NCI-H1417 treated with DMSO at 0.1 percent for 48 hours (cell line): Measurements from ENCODE around the gene SPDYE16.
"Not testable (repeated sequence)": the region's sequence is repeated elsewhere in the genome, so short reads cannot be mapped to it uniquely, and the experiment has no call there.

Experiments used
- DNase-seq: peaks from one replicate; lab custom pipeline; 2025; lab: John Stamatoyannopoulos, UW

SPDYE16 gene

GRCh38 chr7:76504351-76505167, 38.5 kb downstream of the SPDYE16 start:
- DNase-seq, result not testable (repeated sequence)

GRCh38 chr7:76503244-76503643, 39.9 kb downstream of the SPDYE16 start:
- DNase-seq, result not testable (repeated sequence)

GRCh38 chr7:76502836-76503235, 40.3 kb downstream of the SPDYE16 start:
- not testable (repeated sequence) for DNase-seq

- not testable (repeated sequence) for DNase-seq
These were observed 40.9 kb downstream of the SPDYE16 start for GRCh38 chr7:76502224-76502623.

DNA sequence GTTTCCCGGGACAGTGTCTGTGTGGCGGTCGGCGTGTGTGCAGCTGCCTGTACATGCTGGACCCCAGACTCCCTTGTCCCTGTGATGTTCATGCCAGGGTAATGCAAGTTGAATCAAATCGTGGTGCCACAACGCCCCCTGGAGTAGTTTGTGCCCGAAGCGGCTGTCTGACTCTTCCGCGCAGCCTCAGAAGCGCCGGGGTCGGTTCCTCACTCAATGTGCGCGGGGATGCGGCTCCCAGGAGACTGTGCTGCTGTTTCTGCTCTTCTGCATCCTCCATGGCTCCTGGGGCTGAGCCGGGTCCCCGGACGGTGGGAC, 43.2 kb downstream of the SPDYE16 start:
- not testable (repeated sequence) for DNase-seq

- DNase-seq, result not testable (repeated sequence)
These were observed 43.7 kb downstream of the SPDYE16 start for GRCh38 chr7:76499201-76499923.

DNA sequence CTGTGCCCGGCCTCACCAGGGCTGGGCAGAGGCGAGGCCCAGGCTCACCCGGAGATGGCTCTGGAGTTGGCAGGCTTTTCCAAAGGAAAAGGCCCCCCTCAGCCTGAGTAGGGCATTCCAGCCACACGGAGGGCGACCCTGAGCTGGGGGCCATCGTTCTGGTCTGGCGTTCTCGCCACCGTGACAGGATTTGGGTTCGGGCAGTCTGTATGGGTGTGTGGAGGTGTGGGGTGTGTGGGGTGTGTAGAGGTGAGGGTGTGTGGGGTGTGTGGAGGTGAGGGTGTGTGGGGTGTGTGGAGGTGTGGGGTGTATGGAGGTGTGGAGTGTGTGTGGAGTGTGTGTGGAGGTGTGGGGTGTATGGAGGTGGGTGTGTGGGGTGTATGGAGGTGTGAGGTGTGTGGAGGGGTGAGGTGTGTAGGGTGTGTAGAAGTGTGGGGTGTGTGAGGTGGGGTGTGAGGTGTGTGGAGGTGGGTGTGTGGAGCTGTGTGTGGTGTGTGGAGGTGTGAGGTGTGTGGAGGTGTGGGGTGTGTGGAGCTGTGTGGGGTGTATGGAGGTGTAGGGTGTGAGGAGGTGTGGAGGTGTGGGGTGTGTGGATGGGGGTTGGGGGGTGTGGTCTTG, 44.4 kb downstream of the SPDYE16 start:
- not testable (repeated sequence) for DNase-seq

DNA sequence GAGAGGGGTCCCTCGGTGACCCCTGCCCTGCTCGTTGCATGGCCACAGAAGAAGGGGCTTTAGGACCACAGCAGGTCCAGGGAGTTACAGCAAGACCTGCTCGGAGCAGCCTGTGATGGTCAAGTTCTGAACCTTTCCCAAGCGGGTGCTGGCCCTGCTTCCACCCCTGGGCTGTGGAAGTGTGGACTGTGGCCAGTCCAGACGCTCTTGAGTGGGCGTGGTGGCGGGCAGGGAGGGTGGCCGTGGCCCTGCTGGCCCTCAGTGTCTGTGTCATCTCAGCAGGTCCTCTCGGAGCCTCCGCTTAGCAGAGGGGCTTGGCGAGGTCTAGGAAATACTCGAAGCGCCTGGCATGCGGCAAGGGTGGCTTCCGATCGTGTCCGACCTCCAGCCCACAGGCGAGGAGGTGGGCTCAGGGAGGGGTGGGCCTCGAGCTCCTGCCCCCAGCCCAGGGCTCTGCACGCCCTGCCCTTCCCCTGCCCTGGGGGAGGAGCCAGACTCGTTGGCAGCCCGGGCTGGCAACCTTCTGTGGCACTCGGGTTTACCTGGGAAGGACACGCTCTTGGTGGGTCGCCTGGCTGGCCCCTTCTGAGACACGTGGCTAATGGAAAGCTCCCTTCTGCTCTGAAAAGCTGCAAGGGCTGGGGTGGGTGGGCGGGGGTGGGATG, 45.0 kb downstream of the SPDYE16 start:
- not testable (repeated sequence) for DNase-seq

GRCh38 chr7:76495717-76496116, 47.4 kb downstream of the SPDYE16 start:
- not testable (repeated sequence) for DNase-seq

GRCh38 chr7:76492139-76492538, 51.0 kb downstream of the SPDYE16 start:
- not testable (repeated sequence) for DNase-seq

- not testable (repeated sequence) for DNase-seq
These were observed 55.1 kb downstream of the SPDYE16 start for GRCh38 chr7:76487969-76488368.

DNA sequence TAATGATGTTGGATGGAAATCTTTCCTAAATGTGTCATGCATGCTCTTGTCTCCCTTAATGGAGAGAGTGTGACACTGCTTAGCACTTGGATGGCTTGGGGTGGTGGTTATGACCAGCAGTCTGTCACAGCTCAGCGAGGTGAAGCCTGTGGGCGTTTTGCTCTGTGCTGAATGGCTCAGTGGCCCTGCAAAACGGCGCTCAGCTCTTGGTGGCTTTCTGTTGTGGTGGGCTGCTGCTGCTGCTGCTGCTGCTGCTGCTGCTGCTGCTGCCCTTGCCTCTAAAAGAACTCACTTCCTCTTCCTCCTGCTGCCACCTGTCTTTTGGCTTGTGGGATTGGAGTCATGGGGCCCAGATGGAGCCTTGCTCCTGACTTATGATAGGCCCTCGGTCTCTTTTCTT, 56.5 kb downstream of the SPDYE16 start:
- DNase-seq, result not testable (repeated sequence)

- DNase-seq, result not testable (repeated sequence)
These were observed 57.1 kb downstream of the SPDYE16 start for GRCh38 chr7:76485822-76486610.

GRCh38 chr7:76484456-76484855, 58.6 kb downstream of the SPDYE16 start:
- not testable (repeated sequence) for DNase-seq

DNA sequence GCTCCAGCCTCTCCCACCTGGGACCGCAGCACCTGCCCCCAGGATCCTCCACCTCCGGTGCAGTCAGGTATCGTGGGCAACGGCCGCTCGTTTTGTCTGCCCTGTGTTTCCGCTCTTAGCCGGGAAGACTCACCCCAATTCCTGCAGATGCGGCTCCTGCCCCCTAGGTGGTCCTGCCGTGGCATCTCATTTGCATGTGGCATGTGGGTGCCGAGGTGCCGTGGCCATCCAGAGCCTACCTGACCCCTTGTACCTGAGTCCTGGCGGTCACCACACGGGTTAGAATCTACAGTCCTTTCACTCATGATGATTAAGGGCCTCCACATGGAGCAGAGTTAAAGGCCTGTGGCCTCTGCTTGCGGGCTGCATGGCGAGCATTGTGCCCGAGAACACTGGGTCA, 60.0 kb downstream of the SPDYE16 start:
- not testable (repeated sequence) for DNase-seq

DNA sequence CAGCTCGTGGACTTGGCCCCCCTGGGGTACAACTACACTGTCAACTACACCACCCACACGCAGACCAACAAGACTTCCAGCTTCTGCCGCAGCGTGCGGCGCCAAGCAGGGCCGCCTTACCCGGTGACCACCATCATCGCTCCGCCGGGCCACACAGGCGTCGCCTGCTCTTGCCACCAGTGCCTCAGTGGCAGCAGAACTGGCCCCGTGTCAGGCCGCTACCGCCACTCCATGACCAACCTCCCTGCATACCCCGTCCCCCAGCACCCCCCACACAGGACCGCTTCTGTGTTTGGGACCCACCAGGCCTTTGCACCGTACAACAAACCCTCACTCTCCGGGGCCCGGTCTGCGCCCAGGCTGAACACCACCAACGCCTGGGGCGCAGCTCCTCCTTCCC, 60.4 kb downstream of the SPDYE16 start:
- DNase-seq, result not testable (repeated sequence)
